ENCODE measurements around the gene ELP1.

Gene ELP1

GRCh38 chr9:108854641-108855528, 79.0 kb downstream of the ELP1 start:
- no peak for TF ChIP-seq CTCF (IDR thresholded peaks at IDR 0.05)
- no peaks in the 10 kb centered on the region for H3K79me2 ChIP-seq
- no peak overlapping the region for H3K4me3 ChIP-seq (ENCODE audit: low read depth, low read length)
- H3K27me3 ChIP-seq (ENCODE audit: control insufficient read depth, insufficient read depth, low read length): no peaks in the 10 kb centered on the region
- no peaks in the 10 kb centered on the region for H3K9me3 ChIP-seq (ENCODE audit: control insufficient read depth, low read length)
- H3K9ac ChIP-seq: no peak overlapping the region
- H3K27ac ChIP-seq: no peak overlapping the region
- no peaks in the 10 kb centered on the region for H3K4me1 ChIP-seq
- no peak overlapping the region for H3K4me2 ChIP-seq (ENCODE audit: low read length)
- H2AFZ ChIP-seq: no peak overlapping the region
- no peaks in the 10 kb centered on the region for H3K36me3 ChIP-seq (ENCODE audit: control insufficient read depth, insufficient read depth, low read length)

GRCh38 chr9:108854094-108854493, 79.8 kb downstream of the ELP1 start:
- no peaks in the 10 kb centered on the region for H3K4me1 ChIP-seq
- TF ChIP-seq CTCF (IDR thresholded peaks at IDR 0.05): no peak
- H3K4me2 ChIP-seq (ENCODE audit: low read length): no peak overlapping the region
- no peak overlapping the region for H2AFZ ChIP-seq
- H3K27me3 ChIP-seq (ENCODE audit: control insufficient read depth, insufficient read depth, low read length): no peaks in the 10 kb centered on the region
- H3K9ac ChIP-seq: no peak overlapping the region
- no peak overlapping the region for H3K4me3 ChIP-seq (ENCODE audit: low read depth, low read length)
- no peaks in the 10 kb centered on the region for H3K9me3 ChIP-seq (ENCODE audit: control insufficient read depth, low read length)
- H3K27ac ChIP-seq: no peak overlapping the region
- H3K79me2 ChIP-seq: no peaks in the 10 kb centered on the region
- H3K36me3 ChIP-seq (ENCODE audit: control insufficient read depth, insufficient read depth, low read length): no peaks in the 10 kb centered on the region

- Histone ChIP-seq H3K27me3 (ENCODE audit: control insufficient read depth, insufficient read depth, low read length) (no peaks in the 10 kb centered on the region), H3K4me3 (ENCODE audit: low read depth, low read length) (no peak overlapping the region), H3K9ac (no peak overlapping the region), H3K27ac (no peak overlapping the region), H2AFZ (no peak overlapping the region), H3K4me1 (no peaks in the 10 kb centered on the region), H3K4me2 (ENCODE audit: low read length) (no peak overlapping the region), H3K36me3 (ENCODE audit: control insufficient read depth, insufficient read depth, low read length) (no peaks in the 10 kb centered on the region), H3K9me3 (ENCODE audit: control insufficient read depth, low read length) (no peaks in the 10 kb centered on the region), H3K79me2 (no peaks in the 10 kb centered on the region)
- no peak for TF ChIP-seq CTCF (IDR thresholded peaks at IDR 0.05)
These were observed 81.8 kb downstream of the ELP1 start for GRCh38 chr9:108852079-108852478.

GRCh38 chr9:108851138-108851537, 82.8 kb downstream of the ELP1 start:
- Histone ChIP-seq H2AFZ (no peak overlapping the region), H3K27me3 (ENCODE audit: control insufficient read depth, insufficient read depth, low read length) (no peaks in the 10 kb centered on the region), H3K36me3 (ENCODE audit: control insufficient read depth, insufficient read depth, low read length) (no peaks in the 10 kb centered on the region), H3K27ac (no peak overlapping the region), H3K4me1 (no peaks in the 10 kb centered on the region), H3K79me2 (no peaks in the 10 kb centered on the region), H3K4me2 (ENCODE audit: low read length) (no peak overlapping the region), H3K9me3 (ENCODE audit: control insufficient read depth, low read length) (no peaks in the 10 kb centered on the region), H3K9ac (no peak overlapping the region), H3K4me3 (ENCODE audit: low read depth, low read length) (no peak overlapping the region)
- TF ChIP-seq CTCF (IDR thresholded peaks at IDR 0.05): no peak

Data from parathyroid adenoma (tissue), 2 donors.